ENCODE measurements around the gene TNFRSF8.
A peak's percentile ranks its signal among the peaks of the same experiment; 100 is the strongest.

TNFRSF8 gene

DNA sequence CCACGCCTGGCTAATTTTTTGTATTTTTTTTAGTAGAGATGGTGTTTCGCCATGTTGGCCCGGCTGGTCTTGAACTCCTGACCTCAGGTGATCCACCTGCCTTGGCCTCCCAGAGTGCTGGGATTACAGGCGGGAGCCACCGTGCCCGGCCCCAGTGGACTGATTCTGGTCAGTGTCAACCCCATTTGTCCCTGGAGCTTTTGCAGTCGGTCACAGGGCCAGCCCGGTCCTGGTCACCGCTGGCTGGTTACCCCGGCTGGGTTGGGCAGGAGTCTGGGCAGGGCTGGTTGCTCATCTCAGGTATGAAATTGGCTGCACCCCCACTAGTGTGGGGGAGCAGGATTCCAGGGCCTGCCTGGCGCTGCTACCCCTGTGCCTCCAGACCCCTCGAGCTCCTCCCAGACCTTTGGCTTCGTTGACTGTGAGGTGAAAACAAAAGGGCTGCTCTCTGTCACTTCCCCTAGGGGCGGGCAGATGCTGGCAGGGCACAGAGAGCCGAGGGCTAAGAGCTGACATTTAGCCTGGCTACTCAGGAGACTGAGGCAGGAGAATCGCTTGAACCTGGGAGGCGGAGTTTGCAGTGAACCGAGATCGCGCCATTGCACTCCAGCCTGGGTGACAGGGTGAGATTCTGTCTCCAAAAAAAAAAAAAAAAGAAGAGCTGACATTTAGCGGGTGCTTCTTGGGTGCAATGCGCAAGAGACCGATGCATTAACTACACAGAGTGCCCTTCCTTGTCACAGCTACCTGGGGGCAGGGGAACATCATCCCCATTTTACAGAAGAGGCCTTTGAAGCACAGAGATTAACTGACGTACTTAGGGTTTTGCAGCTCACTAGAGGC lies 114.3 kb downstream of the TNFRSF8 start:
- no peak for DNase-seq

DNA sequence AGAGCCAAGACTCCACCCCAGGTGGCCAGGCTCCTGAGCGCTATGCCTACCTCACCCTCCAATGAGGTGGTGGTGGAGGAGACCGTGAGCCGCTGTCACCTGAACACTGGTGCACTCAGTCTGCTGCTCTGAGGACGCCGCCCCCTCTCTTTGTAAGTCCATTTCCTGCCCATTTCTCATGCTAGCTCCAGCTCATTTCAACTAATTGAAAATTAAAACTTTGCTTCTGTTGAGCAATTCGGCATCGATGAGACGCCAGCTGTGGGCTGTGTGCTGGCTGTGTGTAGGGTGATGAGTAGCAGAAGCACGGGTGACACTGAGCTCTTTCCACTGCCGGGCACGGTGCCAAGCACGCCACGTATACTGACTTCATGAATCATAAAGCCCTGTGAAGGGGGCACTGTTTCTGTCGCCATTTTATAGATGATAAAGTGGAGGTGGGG lies 114.9 kb downstream of the TNFRSF8 start:
- DNase-seq, result peak; percentile 77

DNA sequence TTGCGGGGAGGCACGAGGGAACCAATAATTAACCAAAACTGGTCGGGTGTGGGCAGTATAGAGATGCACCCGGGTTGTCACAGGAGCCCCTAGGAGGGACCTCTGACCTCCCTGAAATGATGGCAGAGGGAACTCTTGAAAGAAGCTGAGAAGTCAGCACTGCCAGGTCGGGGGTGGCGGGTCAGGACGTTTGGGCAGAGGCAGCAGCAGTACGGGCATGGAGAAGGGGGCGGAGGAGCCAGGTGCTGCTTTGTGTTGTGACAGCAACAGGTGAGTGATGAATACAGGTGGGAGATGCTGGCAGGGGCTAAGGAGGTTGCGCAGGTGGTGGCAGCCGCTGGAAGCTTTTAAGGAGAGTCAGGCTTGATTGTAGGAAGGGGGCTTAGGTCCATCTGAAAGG lies 115.4 kb downstream of the TNFRSF8 start:
- no peak for DNase-seq

DNA sequence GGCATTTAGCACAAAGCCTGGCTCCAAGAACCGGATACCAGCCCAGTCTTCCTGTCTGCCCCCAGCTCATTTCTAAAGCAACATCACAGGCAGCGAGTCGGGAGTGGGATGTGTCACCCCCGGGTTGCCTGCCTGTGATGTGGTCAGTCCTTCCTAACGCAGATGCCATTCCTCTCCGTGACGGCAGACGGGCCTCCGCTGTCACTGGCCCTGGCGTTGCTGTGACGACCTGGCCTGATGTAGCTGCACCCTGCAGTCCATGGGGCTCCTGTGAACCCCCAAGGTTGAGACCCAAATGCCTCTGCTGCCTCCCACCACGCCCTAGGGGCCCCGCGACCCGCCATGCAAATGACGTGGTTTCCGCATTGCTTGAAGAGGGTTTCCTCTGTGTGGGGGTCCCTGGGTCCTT lies 116.0 kb downstream of the TNFRSF8 start:
- DNase-seq, result peak; percentile 84

DNA sequence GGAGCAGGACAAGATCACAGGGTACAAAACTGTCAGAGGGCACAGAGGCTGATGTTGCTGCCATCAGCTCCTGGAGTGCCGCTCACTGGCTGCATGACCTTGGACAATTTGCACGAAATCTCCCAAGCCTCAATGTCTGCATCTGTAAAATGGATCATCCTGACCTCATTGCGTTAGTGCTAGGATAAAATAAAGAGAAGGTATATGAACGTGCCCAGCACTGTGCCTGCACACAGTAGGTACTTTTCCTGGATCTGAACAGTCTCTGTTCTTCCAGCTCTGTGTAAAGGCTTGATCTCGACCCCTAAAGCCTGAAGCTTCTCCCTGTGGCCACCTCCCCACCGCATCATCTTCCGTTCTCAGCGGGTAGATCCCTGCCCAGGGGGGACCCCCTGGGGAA lies 116.6 kb downstream of the TNFRSF8 start:
- no peak for DNase-seq

DNA sequence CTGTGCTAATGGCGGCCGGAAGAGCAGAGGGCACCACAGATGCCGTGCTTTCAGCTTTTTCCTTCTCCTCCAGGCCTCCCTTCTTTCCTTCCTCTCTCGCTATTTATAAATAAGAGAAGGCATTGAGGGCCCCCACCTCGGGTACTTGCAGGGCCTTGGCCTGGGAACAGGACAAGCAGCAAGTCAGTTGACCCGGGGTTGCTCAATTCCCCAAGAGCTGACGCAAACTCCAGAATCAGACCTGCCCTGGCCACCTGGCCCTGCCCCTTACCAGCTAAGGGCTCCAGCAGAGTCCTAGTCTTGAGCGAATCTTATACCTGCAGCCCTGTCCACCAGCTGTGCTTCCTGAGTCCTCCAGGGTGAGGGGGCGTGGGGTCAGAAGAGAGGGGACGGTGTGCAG lies 117.2 kb downstream of the TNFRSF8 start:
- DNase-seq, result no peak

DNA sequence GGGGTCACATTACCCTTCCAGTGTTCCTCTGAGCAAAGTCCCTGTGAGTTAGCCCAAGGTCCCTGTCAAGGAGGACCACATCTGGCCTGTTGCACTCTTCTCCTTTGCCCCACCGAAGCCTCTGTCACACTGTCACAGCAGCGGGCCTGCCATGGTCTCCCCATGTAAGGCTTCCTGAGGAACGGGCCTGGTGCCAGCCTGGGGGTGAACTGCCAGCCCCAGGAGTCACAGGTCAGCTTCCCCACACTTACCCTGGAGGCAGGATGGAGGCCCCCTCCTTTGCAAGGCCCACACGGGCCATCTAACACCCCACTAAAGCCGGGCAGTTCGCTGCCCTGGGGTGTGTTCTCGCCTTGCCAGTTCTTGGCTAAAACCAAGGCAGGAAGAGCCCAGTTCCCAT lies 117.8 kb downstream of the TNFRSF8 start:
- DNase-seq, result no peak

DNA sequence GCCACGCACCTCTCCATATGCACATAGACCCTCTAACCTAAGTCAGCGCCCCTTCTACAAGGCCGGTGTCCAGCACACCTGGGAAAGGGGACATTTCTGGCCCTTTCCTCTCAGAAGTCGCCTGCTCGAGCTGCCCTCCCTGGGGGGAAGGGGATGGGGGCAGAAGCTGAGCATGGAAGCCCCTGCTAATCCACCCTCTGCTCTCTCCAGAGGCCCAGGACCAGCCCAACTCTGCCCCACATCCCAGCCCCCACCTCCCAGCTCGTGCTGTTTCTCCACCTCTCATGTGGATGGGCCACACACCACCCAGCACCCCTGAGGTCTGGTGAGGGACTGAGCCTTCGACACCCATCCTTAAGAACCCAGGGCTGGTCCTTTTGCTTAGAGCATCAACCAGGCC lies 118.5 kb downstream of the TNFRSF8 start:
- no peak for DNase-seq

DNA sequence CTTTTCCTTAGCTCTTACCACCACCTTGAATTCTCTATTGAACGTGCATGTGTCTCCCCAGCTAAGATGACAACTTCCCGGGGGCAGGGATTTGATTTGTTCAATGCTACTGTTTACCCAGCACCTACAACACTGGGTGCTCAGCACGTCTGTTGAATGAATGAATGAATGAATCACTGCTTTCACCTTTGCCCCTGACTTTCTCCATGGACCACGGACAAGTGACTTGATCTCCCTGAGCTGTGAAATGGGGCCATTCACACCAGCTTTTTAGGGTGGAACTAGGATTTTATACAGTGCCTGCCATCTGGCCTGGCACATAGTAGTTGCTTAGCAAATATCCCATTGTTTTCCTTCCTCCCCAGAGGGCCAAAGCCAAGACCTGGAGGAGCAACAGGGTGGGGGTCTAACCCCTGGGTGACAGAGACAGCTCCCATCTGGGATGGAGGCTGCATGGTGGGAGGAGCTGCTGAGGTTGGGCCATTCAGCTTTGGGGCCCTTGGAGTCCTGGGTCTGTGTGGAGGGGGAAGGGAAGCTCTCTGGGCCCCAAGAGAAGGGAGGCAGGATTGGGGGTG lies 119.4 kb downstream of the TNFRSF8 start:
- DNase-seq, result no peak

DNA sequence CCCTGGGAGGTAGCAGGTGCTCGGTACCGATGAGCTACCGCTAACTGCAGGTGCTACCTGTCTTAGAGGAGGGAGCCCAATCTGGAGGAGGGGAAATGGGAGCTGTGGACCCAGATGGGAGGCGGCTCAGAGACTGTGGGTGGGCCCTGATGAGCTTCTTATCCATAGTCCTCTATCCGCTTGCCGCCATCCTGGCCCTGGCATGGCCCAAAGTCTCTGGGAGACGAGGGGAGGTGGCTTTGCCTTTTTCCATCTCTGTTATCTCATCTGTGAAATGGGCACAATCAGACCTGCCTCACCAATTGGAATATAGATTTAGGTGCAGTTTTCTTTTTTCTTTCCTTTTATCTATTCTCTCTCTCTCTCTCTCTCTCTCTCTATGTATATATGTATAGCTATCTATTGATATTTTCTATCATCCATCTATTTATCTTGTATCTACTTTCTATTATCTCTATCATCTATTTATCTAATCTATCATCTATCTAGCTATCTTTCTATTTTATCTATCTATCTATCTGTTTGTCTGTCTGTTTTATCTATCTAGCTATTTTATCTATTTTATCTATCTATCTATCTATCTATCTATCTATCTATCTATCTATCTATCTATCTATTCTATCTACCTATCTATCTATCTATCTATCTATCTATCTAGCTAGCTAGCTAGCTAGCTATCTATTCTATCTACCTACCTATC lies 120.1 kb downstream of the TNFRSF8 start:
- DNase-seq, result no peak

DNA sequence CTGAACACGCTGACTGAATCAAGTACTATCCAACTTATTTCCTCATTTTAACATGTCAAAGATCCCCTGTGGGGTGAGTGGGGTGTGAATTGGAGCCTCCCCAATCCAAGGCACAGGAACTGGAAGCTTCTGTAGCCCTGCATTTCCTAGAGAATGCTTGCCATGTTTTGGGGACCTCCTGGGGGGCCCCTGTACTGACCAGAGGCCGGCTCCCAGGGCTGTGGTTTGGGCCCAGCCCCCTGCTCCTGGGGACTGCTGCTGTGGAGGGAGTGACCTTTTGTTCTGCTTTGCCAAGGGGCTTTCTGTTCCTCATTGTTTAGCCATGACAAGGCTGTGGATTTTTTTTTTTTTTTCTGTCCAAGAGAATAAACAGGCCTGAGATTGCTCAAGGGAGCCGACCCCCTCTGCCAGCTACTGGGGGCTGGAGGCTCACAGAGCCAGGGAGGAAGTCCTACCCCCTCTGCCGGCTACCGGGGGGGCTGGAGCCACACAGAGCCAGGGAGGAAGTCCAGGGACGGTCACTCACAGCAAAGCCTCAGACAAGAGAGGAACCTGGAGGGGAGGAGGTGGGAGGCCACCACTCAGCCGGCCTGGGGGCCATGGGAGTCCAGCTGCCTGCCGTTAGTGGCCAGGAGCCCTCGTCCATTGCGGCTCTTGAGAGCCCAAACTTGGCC lies 121.0 kb downstream of the TNFRSF8 start:
- DNase-seq, result peak; percentile 76

DNA sequence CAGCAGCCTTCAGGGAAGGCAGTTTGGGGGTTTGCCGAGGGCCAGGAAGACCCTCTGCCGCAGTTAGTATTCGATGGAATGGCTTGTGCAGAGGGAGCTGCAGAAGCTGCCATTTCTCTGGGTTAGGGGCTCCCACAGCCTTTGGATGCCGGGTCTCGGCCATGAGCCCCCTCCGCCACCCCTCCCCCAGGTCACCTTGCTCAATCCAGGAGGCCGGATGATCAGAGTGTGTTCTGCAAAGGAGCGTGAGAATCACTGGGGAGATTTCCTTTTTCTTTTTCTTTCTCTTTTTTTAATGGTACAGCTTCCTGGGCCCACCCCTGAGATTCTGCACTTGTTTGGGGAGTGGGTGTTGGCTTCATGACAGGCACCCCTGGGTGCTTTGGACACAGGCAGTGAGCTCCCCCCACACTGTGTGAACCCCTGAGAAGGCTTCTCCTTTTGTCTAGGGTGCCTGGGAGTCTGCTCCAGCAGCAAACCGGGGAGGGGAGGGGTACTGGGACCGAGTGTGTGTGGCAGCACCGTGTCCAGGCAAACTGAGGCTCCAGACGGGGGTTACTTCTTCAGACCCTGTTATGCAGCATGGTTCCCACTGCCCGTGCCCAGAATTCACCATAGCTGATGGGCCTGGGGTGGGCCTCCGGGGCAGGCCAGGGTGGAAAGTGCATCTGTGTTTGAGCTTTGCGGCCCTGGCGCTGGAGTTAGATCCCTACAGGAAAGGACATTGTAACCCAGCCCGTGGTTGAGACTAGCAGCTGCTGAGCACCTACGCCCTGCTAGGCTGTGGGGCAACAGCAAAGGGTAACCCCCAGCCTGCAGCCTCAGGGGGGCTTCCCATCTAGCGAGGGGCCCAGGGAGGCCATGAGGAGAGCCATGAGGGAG lies 122.2 kb downstream of the TNFRSF8 start:
- no peak for DNase-seq

DNA sequence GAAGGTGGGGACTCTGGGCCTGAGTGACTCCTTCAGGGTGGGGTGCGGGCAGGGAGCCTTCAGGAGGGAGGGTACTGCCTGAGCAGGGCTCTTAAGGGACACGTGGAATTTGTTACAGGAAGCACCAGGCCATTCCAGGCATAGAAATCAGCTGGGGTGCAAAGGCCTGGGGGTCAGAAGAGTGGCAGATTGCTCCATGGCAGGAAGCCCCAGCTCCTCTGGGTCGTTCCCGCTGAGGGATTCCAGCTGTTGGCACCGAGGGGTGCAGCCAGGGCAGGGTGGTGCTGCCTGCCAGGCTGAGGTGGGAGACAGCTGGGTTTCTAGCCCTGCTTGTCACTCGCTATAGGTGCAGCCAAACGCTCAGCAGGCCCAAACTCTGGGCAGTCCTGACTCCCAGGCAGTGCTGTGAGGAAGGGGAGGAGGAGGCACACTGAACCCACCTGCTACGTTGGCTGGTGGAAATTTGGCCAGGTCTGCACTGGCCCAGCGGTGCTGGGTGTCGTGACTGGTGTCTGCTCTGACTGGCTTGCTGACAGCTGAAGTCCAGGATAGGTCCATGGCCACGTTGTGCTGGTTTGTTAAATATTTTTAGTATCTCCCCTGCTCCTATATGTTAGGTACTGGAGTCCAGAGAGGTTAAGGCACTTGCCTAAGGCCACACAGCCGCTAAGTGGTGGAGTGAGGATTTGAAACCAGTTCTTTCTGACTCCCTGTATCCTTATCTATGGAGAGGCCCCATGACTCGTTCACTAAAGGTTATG lies 123.0 kb downstream of the TNFRSF8 start:
- DNase-seq, result no peak

DNA sequence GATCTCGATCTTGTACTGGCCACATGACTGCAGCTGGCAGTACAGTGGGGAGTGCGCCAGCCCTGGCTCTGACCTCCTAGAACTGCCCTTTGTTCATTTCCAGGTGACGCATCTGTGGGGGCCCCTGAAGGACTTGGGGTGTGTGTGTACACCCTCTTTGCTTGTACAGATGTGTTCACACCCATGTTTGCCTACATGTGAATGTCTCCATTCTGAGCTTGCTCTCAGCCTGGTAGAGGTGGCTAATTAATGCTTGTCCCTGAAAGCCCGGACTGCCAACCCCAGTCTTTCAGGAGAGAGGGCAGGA lies 123.5 kb downstream of the TNFRSF8 start:
- DNase-seq, result no peak

DNA sequence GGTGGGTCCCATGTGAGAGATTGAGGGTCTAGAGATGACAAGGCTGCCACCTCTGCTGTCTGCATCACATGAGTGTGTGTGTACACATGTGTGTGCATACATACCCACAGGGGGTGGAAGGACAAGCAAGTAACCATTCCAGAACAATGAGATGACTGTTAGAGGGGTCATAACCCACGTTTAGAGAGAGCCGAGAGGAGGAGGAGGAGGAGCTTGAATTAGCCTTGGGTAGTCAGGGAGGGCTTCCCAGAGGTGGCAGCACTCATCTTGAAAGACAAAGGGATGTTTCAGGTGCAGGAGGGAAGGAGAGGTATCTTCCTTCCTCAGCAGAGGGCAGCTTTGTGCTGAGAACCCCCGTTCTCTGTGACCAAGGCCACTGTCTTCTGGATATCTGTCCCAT lies 125.0 kb downstream of the TNFRSF8 start:
- no peak for DNase-seq

DNA sequence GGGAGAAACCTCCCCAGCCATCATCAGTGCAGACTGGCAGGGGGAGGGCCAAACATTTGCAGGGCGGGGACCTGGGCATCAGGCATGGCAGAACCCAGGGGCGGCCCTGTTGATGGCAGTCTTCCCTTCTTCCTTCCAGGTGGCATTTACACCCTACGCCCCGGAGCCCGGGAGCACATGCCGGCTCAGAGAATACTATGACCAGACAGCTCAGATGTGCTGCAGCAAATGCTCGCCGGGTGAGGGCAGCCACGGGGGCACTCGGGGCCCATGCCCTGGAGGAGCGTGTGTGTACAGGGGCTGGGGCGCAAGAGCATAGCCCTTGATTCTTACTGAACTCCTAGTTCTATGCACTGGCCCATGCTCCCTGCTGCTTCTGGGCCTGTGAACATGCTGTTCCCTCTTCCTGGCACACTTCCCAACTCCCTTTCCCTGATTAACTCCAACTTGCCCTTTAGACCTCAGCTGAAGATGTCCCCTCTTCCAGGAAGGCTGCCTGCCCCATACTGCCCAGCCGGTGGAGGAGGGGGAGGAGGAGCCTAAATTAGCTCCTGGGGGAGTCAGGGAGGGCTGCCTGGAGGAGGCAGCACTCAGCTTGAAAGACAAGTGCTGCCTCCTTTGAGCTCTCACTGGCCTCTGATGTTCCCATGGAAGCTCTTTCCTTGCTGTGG lies 125.7 kb downstream of the TNFRSF8 start:
- DNase-seq, result no peak

DNA sequence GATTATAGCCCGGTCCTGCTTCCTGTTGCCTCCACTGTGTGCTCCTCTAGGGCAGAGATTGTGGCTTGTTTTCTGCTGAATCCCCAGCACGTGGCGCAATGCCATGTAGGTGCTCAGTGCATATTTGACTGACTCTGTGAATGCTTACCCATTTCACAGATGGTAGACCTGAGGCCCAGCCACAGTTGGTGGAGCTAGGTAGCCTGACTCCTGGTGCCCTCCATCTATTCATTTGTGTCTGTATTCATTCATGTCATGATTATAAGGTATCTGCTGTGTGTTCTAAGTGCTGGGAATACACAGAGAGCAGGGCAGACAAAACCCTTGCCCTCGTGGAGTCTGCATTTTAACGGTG lies 126.2 kb downstream of the TNFRSF8 start:
- DNase-seq, result no peak

DNA sequence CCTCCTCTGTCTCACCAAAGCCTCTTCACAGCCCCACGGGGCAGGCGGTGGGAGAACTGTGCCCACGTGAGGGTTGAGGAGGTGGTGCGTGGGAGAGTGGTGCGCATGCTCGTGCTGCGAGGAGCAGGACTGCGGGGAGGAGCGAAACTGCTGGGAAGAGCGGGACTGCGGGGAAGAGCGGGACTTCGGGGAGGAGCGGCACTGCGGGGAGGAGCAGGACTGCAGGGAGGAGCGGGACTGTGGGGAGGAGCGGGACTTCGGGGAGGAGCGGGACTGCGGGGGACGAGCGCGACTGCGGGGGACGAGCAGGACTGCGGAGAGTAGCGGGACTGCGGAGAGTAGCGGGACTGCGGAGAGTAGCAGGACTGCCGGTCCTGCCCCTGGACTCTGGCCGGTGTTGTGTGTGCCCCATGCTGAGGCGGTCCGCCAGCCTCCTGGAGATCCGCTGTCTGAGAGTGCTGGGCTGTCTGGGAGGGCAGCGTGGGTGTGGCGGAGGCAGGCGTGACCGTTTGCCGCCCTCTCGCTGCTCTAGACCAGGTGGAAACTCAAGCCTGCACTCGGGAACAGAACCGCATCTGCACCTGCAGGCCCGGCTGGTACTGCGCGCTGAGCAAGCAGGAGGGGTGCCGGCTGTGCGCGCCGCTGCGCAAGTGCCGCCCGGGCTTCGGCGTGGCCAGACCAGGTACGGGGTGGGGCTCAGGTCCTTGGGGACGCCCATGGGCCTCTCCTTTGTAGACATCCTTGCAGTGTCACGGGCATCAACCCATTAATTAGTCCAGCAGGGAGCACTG lies 128.3 kb downstream of the TNFRSF8 start:
- no peak for DNase-seq
